Hindlimb muscle (tissue), 1 donor: ENCODE measurements around the gene TMEM30B. TPM values are rescaled to one million over a fixed set of nuclear protein-coding genes. Genes with fewer than 3 reads are reported as not detected.
A peak's percentile ranks its signal among the peaks of the same experiment; 100 is the strongest.
"Not testable (repeated sequence)": the region's sequence is repeated elsewhere in the genome, so short reads cannot be mapped to it uniquely, and the experiment has no call there.

Source experiments
- DNase-seq: peaks from one replicate; pipeline ENCODE4 v3.0.0-alpha.2; 2013
- polyA plus RNA-seq: library from polyadenylated mRNA; unstranded; fragments of 120-200 nt; gene quantifications from one replicate; pipeline ENCODE4 v1.2.1, GENCODE V29; 2013; ENCODE audit not compliant: insufficient read length

Gene TMEM30B, protein sequence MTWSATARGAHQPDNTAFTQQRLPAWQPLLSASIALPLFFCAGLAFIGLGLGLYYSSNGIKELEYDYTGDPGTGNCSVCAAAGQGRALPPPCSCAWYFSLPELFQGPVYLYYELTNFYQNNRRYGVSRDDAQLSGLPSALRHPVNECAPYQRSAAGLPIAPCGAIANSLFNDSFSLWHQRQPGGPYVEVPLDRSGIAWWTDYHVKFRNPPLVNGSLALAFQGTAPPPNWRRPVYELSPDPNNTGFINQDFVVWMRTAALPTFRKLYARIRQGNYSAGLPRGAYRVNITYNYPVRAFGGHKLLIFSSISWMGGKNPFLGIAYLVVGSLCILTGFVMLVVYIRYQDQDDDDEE
- polyA plus RNA-seq: 1.1 TPM

DNA sequence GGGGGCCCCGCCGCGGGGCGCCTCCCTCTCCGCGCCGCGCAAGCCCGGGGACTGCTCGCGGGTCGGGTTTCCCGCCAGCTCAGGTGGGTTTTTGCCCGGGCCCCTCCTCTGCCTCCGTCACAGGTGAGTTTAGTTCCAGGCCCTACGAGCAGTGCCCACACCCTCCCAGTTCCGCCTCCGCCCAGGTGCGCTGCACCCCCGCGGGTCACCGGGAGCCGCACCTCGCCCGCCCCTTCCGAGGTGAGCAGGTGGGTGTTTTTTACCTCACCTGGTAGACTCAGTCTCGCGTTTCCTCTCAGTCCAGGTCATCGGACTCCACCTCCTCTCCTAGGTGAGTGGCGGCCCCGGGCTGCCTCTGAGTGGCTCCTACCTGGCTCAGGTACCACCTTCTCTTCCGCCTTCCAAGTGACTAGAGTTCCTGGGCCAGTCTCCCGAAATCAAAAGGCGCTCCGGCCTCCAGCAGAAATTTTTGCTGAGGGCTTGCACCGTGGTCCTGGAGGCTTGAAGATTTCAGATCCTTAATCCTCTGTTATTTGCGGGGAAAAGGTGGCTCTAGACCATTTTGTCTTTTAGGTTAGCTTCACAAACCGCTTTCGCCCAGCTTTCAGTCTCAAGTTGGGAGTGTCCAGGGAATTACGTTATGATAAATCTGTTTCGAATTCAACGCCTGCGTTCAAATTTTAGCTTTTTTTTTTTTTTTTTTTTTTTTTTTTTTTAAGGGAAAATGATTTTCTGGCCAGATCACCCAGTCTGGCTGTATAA, at the start of gene TMEM30B:
TMEM30B (minus strand) TSS at position 153 of the 762 bp plus-strand sequence. CDS start 191 bp downstream, outside the sequence.
- DNase-seq: peak; percentile 57

DNA sequence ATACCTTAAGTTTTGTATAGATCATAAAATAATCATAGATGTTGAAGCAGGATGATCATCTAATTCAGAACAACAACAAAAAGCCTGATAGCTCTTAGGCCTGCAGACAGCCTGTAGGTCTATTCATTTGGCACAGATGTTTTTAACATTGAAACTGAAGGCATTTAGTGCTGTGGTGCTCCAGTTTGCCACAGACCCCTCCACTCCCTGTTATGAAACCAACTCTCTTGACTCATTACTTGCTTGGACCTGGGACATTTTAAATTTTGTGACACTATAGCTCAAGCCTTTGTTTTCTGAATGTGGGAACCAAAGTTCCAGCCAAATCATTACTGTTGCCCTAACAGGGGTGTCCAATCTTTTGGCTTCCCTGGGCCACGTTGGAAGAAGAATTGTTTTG, 49.4 kb upstream of the TMEM30B start:
- DNase-seq: no peak

DNA sequence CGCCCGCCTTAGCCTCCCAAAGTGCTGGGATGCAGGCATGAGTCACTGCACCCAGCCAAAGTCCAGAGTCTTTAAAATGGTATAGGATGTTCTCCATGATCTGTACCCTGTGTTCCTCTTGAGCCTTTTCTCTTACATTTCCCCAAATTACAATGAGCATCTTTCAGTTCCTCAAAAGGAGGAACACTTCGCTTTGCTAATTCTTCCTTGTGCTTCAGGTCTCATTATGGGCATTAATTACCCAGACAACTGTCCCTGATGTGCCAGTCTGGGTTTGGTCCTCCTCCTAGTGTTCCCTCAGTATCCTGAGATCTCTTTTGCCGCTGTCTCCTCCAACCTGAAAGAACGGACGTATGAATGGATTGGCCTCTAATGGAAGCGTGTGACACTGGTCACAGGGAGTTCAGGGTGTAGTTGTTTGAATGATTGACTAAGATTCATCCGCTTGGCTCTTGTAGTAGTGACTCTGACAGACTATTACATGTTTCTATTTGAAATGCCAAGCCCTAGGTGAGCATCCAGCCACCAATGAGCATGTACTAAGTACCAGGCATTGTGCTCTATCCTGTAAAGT, 48.4 kb upstream of the TMEM30B start:
- no peak for DNase-seq

DNA sequence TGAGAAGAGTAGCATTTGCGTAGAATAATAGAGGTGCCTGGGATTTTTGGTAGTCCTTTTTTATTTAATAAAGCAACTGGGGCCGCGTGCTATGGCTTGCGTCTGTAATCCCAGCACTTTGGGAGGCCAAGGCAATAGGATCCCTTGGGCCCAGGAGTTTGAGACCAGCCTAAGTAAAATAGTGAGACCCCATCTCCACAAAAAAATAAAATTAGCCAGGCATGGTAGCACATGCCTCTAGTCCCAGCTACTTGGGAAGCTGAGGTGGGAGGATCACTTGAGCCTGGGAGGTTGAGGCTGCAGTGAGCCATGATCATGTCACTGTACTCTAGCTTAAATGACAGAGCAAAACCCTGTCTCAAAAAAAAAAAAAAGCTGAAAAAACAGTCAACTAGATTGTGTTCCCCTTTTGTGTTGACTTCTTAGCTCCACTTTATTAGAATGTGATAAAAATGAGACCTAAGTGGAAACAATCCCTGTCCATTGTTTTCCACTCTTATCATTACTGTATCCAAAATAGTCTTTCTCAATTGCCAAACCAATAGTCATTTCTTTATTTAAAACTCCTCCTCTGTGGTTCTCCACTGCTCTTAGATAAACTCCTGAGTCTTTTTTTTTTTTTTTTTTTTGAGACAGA, 47.6 kb upstream of the TMEM30B start:
- no peak for DNase-seq

DNA sequence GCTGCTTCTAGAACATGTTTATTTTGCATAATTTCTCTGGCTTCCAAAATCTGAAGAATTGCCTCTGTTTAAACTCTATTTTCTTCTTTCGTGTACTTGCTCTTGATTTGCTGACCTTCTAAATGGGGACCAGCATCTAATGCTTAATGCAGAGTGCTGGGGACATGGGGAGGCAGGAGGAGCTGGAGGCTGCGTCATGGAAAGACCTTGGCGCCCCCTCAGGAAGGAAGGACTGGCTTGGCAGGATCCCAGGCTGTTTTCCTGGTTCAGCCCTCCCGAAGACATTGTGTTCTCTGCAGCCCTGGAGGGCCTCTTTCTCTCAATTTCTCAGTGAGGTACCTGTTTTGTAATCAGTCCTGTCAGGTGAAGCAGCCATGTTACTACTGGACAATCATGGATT, 45.7 kb upstream of the TMEM30B start:
- peak; percentile 24 for DNase-seq

DNA sequence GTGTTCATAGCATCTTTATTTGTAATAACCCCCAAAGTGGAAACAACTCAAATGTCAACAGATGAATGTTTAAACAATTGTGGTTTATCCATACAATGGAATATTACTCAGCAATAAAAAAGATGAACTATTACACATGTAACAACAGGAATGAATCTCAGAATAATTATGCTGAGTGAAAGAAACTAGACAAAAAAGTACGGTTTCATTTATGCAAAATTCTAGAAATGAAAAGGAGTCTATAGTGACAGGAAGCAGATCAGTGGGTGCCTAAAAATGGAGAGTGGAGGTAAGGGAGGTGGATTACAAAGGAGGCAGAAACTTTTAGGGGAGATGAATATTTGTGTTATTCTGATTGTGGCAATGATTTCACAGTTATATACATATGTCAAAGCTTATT, 45.0 kb upstream of the TMEM30B start:
- no peak for DNase-seq

DNA sequence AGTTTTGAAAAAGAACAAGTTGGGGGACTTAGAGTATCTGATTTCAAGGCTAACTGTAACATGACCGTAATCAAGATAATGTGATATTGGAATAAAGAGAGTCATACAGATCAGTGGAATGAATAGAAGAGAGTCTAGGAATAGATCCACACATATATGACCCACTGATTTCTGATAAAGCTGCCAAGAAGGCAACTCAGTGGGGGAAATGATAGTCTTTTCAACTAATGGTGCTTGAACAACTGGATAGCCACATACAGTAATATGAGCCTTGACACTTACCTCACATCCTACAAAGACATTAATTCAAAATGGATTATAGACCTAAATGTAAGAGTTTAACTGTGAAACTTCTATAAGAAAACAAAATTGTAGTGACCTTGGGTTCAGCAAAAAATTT, 44.0 kb upstream of the TMEM30B start:
- no peak for DNase-seq

DNA sequence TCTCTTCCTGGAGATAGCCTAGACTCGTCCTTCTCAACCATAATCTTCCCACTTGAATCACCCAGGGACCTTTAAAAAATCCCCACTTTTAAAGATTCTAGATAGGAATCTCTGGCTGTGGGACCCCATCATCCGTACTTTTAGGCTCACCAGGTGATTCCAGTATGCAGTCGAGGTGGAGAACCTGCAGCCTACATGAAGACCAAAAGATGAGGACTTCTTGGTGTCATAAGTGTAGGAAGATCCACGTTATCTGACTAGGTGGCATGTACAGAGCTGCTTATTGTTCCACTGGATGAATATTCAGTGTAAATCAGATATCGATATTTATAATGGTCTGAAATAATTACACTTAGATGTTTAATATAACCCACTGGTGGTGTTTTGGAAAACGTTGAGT, 42.8 kb upstream of the TMEM30B start:
- no peak for DNase-seq

DNA sequence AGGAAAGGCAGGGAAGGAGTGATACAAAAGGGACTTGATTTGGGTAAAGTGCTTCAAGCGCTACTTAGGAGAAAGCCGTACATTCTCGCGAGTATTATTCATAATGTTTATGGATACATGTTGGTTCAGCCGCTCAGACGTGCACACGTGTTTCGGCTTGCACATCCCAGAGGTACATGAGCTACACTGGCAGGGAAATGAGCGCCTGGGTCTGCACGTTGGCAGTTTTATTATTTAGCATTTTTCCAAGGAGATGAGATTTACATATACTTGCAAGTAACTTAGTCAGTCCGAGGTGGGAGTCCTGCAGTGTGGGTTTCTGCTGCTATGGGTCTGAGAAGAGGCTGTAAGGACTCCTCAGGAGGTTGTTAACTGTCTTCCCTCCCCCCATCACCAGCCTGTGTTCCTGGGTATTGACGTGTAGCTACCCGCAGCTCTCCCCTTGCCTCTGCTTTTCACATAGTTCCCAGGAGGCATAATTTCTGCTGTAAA, 41.7 kb upstream of the TMEM30B start:
- DNase-seq: no peak

DNA sequence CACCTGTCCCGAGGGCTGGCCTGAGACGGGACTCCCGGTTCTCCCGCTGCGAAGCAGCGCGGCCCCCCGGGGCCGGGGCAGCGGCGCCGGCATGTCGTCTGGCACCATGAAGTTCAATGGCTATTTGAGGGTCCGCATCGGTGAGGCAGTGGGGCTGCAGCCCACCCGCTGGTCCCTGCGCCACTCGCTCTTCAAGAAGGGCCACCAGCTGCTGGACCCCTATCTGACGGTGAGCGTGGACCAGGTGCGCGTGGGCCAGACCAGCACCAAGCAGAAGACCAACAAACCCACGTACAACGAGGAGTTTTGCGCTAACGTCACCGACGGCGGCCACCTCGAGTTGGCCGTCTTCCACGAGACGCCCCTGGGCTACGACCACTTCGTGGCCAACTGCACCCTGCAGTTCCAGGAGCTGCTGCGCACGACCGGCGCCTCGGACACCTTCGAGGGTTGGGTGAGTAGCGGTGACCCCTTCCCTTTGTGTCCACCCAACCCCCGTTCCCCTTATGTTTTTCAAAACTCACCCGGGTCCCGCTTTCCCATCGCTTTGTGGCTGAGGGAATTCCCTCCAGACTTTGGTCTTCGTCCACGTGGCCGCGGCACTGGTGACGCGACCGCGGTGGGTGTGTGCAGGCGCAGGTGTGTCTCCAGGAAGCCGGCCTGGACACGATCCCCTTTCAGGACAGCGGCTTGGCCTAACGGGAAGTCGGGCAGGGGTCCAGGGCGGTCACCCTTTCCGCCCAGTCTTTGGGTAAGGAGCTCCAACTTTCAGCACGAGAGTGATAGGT, 41.1 kb upstream of the TMEM30B start:
- DNase-seq: peak; percentile 21

DNA sequence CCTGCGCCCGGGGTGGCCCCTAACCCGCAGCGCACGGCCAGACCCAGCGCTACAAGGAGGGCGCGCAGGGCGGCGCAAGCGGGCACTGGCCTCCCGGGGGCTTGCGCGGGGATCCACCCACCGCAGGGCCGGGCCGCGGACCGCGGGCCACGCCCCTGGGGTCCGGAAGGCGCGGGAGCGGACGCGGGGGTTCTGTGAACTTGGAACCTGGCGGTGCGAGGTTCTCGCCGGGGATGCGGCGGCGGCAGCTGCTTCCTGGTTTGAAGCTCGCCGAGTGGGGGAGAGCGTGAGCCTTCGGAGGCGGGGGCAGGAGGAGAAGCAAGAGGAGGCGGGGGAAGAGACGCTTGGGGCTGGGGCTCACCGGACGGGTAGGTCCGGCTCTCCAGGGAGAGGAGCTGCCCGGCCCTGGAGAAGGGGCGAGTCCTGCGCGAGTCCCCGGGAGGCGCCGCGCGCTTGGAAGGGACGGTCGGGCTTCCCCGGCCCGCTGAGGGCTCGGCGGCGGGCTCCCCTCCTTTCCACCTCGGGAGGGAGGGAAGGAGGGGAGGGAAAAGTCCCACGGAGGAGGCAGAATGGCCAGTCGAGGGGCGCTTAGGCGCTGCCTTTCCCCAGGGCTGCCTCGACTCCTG, 40.4 kb upstream of the TMEM30B start, which contains the start of gene PRKCH:
PRKCH (plus strand) TSS at position 195 of the 626 bp plus-strand sequence. CDS start 523 bp downstream, outside the sequence.
- DNase-seq: peak; percentile 40

DNA sequence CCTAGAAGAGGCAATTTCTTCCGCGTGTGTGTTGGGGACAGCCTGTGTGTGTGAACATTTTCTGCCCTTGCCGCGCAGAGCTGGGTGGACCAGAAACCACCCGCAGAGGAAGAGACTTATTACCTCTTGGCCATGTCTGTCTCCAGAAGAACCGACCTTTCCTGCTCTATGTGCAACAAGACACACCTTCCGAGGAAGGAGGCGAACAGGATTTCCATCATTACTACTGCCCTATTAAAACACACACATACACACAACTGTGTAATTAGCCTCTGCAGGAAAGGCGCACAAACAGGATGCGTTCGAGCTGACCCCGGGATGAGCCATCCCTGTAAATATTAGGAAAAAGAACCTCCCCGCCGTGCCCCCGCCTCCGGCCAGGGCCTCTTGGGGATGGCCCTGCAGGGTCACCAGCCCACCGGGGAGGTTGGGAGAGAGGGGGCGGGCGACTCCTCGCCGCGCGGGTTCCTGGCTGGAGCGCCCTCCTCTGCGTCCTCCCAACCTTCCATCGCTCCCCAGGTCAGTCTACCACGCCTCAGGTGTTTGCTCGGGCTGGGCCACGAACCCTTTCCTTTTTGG, 39.8 kb upstream of the TMEM30B start:
- DNase-seq: no peak

DNA sequence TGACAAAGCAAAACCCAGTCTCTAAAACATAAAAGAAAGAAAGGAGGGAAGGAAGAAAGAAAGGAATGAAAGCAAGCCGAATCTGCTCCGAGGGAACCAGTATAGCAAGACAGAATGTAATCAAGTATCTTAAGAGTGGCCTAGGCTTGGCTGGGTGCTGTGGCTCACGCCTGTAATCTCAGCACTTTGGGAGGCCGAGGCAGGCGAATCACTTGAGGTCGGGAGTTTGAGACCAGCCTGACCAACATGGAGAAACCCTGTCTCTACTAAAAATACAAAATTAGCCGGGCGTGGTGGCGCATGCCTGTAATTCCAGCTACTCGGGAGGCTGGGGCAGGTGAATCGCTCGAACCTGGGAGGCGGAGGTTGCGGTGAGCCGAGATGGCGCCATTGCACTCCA, 39.0 kb upstream of the TMEM30B start:
- not testable (repeated sequence) for DNase-seq

DNA sequence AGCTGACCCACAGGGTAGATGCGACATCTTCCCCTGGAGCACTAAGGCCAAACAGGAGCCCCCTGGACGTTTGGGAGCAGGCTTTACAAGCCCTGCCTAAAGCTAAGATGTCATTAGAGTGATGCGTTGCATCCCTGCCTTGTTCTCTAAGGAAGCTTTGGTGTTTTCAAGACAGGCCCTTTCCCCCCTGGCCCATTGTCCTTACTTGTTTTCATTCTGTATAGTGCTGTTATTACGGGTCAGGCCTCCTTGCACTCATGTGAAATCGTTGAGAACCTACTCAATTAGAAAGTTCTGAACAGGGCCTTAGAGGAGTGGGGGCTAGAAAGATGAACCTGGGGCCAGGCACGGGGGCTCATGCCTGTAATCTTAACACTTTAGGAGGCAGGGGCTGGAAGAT, 38.6 kb upstream of the TMEM30B start:
- no peak for DNase-seq

DNA sequence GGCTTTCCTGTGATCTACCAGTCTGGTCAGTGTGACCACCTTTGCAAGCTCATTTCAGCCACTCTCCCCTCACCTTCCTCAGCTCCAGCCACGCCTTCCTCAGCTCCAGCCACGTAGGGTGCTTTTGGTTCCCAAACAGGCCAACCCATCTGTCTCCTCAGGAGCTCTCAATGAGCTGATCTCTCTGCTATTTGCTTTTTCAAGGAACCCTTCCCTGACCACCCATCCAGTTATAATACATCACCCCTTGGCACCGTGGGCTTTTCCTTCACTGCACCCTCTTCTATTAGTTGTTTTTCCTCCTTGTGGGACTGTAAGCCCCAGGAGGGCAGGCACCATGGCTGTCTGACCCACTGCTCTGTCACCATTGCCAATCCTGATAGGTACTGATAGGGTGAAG, 37.9 kb upstream of the TMEM30B start:
- DNase-seq: no peak

DNA sequence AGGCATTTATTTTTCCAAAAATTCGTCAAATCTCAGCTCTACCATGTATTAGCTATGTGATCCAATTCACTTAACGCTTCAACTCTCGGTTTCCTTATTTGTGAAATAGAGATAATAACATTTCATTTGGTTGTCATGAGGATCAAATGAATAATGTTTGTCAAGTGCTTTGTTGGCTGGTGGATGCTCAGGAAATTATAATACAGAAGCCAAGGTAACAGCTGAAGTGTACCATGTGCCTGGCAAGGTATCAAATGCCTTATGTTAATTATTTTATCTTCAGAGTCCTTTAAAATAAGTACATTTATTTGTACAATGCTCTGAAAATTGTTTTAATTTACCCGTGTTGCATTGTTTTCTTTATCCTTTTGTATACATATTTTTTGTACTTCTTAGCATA, 34.2 kb upstream of the TMEM30B start:
- DNase-seq: no peak

DNA sequence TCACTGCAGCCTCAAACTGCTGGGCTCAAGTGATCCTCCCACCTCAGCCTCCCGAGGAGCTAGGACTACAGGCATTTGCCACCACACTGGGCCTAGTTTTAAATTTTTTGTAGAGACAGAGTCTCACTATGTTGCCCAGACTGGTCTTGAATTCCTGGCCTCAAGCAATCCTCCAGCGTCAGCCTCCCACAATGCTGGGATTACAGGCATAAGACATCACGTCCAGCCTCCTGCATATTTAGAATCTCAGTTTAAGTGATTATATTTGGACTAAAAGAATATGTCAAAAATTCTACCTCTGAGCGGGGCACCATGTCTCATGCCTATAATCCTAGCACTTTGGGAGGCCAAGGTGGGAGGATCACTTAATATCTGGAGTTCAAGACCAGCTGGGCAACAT, 27.6 kb upstream of the TMEM30B start:
- not testable (repeated sequence) for DNase-seq

DNA sequence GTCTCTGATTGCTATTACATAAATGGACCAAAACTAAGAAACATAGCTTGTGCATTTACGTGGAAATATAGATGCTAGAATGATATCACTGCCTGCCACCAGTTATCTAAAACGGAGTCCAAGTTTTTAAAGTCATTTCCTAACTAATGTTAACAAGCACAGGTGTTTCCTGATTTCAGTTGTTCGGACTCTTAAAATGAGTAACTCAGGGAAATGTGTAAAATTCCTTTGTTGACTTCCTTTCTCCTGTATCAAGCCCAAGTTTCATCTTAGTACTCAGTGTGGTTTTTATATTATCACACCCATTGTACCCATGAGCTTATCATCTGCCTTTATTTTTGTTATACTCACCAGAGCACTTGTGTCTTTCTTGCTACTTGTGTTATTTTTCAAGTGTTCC, 27.1 kb upstream of the TMEM30B start:
- no peak for DNase-seq

DNA sequence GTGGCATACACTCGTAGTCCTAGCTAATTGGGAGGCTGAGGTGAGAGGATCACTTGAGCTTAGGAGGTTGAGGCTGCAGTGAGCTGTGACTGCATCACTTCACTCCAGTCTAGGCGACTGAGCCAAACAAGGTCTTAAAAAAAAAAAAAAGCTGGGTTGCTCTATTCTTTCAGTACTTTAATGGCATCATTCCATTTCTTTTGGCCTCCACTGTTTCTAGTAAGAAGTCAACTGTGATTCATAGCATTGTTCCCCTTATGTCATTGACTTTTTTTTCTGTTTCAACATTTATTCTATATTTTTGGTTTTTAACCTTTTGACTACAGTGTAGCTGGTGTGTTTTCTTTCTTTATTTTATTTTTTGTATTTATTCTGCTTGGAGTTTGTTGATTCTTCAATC, 23.6 kb upstream of the TMEM30B start:
- DNase-seq: no peak

DNA sequence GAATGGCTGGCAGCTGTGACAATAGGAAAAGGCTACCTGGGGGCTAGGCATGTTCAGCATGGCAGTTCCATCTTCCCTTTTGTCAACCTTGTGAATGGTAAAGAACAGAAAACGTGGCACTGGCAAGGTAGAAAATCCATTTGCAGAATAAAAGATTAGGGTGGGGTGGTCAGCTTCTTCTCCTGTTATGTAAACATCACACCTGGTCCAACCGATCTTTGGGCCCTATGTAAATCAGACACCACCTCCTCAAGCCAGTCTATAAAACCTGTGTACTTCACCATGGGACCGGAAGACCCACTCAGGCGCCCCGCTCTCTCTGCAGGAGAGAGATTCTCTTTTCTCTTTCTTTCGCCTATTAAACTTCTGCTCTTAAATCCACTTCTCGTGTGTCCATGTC, 19.6 kb upstream of the TMEM30B start:
- no peak for DNase-seq

DNA sequence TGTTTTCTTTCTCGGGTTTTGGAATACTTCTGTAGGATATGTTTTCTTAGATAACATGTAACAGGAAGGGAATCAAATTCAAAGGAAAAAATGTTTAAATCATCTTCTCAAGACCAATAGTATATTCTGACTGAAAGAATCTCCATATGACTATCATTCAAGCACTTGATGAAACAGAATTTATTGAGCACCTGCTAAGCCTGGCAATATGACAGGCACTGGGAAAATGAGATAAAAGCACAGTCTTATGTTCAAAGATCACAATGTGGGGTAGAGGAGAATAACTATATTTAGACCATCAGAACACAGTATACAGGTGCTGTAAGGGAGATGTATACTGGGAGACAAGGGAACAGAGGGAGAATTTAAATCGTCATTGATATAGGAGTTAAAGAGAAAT, 19.1 kb upstream of the TMEM30B start:
- no peak for DNase-seq
